Common myeloid progenitor, CD34-positive (primary cell): ENCODE data around the gene VILL.

Experiments
- CTCF ChIA-PET: fragments of 350-600 bp; sonication (Branson Sonifier 250); formaldehyde crosslinking; loops from one replicate; lab custom pipeline; 2021; ENCODE audit warnings: antibody characterized with exemption; lab: Charles Lee
- POLR2A ChIA-PET: fragments of 350-600 bp; sonication (Branson Sonifier 250); formaldehyde crosslinking; loops from one replicate; lab custom pipeline; 2021; ENCODE audit warnings: antibody characterized with exemption; lab: Charles Lee
- DNase-seq, 3 donors: peaks; one replicate each; pipeline versions ENCODE4 v3.0.0 to v3.0.0-alpha.2; 2013
- H3K27ac ChIP-seq, 2 experiments: 1 replicate in 1 of 2; 2 replicates in 1 of 2; pipeline ENCODE4 v1.7.0; 2013; ENCODE audit warnings: inconsistent platforms in 2 of 2, low read length in 2 of 2, mild to moderate bottlenecking in 2 of 2, low read depth in 1 of 2, moderate library complexity in 1 of 2; ENCODE audit not compliant: severe bottlenecking in 2 of 2, insufficient read depth in 1 of 2, poor library complexity in 1 of 2
- H3K27me3 ChIP-seq, 5 experiments: replicated peaks in 2 of 5; 1 replicate in 3 of 5; 2 replicates in 2 of 5; pipeline versions ENCODE4 v1.6.1 to v1.7.0; 2013; ENCODE audit warnings: low read length in 4 of 5, mild to moderate bottlenecking in 2 of 5, moderate library complexity in 2 of 5, inconsistent platforms in 1 of 5; ENCODE audit not compliant: insufficient read depth in 5 of 5, control insufficient read depth in 4 of 5
- H3K36me3 ChIP-seq, 4 experiments: 1 replicate in 2 of 4; 2 replicates in 2 of 4; pipeline versions ENCODE4 v1.6.1 to v1.7.0; 2013; ENCODE audit warnings: low read length in 3 of 4, control low read depth in 1 of 4, mild to moderate bottlenecking in 1 of 4; ENCODE audit not compliant: control insufficient read depth in 4 of 4, insufficient read depth in 4 of 4
- H3K4me1 ChIP-seq, 4 experiments: 1 replicate in 3 of 4; 2 replicates in 1 of 4; pipeline versions ENCODE4 v1.6.1 to v1.7.1; 2013; ENCODE audit warnings: low read length in 3 of 4, mild to moderate bottlenecking in 3 of 4, control low read depth in 1 of 4, inconsistent platforms in 1 of 4, moderate library complexity in 1 of 4; ENCODE audit not compliant: control insufficient read depth in 4 of 4, insufficient read depth in 4 of 4; ENCODE audit errors: control extremely low read depth in 1 of 4
- H3K4me3 ChIP-seq, 7 experiments: 1 replicate in 4 of 7; 2 replicates in 3 of 7; pipeline versions ENCODE4 v1.5.1 to v1.7.0; 2013; ENCODE audit warnings: mild to moderate bottlenecking in 7 of 7, low read length in 6 of 7, moderate library complexity in 6 of 7, inconsistent platforms in 2 of 7, low read depth in 2 of 7, control low read depth in 1 of 7; ENCODE audit not compliant: insufficient read depth in 4 of 7, control insufficient read depth in 1 of 7; ENCODE audit errors: extremely low read depth in 1 of 7
- H3K9me3 ChIP-seq, 5 experiments: 1 replicate in 4 of 5; 2 replicates in 1 of 5; pipeline versions ENCODE4 v1.6.1 to v1.7.1; 2013; ENCODE audit warnings: low read length in 4 of 5, mild to moderate bottlenecking in 2 of 5, inconsistent platforms in 1 of 5, low read depth in 1 of 5, moderate library complexity in 1 of 5; ENCODE audit not compliant: control insufficient read depth in 4 of 5, insufficient read depth in 2 of 5; ENCODE audit errors: control extremely low read depth in 1 of 5
- WGBS: methylation state at CpG from one replicate; pipeline ENCODE4 v1.1.5; 2013; ENCODE audit not compliant: insufficient coverage; 5-methylcytosine and 5-hydroxymethylcytosine counted together

VILL gene

GRCh38 chr3:38001456-38002081 lies 11.0 kb downstream of the VILL start:
- DNase-seq = peak in 1 of 3 donors; percentile 12
- Histone ChIP-seq H3K4me3 (no peak overlapping the region), H3K27ac (no peak overlapping the region), H3K27me3 (no peaks in the 10 kb centered on the region), H3K9me3 (no peaks in the 10 kb centered on the region), H3K36me3 (peaks cover 3 to 73% (median 43%) of the 10 kb centered on the region in 4 experiments), H3K4me1 (peaks cover 0 to 20% (median 11%) of the 10 kb centered on the region in 4 experiments)
- ChIA-PET POLR2A (no interaction called here), CTCF (interaction anchor here (0.5 to 5.6 kb wide), 13 partner anchors 9 to 505 kb away, joined by 3 to 50 read pairs (median 4); no protein-coding TSS in a partner anchor)
- WGBS = 90% methylated on average over 8 of the region's 9 CpGs

GRCh38 chr3:38002291-38002876 lies 11.8 kb downstream of the VILL start:
- Histone ChIP-seq H3K4me3 (no peak overlapping the region), H3K36me3 (peaks cover 5 to 79% (median 48%) of the 10 kb centered on the region in 4 experiments), H3K4me1 (peaks cover 0 to 16% (median 11%) of the 10 kb centered on the region in 4 experiments), H3K27ac (no peak overlapping the region), H3K9me3 (no peaks in the 10 kb centered on the region), H3K27me3 (no peaks in the 10 kb centered on the region)
- 98% methylated on average over 6 of the region's 6 CpGs for WGBS
- DNase-seq = no peak
- ChIA-PET CTCF (interaction anchor here (0.9 to 5.6 kb wide), 10 partner anchors 10 to 154 kb away, joined by 3 to 50 read pairs (median 5); no protein-coding TSS in a partner anchor), POLR2A (no interaction called here)

GRCh38 chr3:38002940-38003339 lies 12.4 kb downstream of the VILL start:
- Histone ChIP-seq H3K4me3 (no peak overlapping the region), H3K27me3 (no peaks in the 10 kb centered on the region), H3K27ac (no peak overlapping the region), H3K9me3 (no peaks in the 10 kb centered on the region), H3K4me1 (peaks cover 0 to 12% (median 10%) of the 10 kb centered on the region in 4 experiments), H3K36me3 (peaks cover 5 to 80% (median 49%) of the 10 kb centered on the region in 4 experiments)
- DNase-seq = no peak
- CTCF ChIA-PET = interaction anchor here (0.9 to 5.6 kb wide), 11 partner anchors 10 to 148 kb away, joined by 3 to 50 read pairs (median 11); no protein-coding TSS in a partner anchor
- POLR2A ChIA-PET = no interaction called here
- WGBS = 89% methylated on average over 8 of the region's 9 CpGs

DNA sequence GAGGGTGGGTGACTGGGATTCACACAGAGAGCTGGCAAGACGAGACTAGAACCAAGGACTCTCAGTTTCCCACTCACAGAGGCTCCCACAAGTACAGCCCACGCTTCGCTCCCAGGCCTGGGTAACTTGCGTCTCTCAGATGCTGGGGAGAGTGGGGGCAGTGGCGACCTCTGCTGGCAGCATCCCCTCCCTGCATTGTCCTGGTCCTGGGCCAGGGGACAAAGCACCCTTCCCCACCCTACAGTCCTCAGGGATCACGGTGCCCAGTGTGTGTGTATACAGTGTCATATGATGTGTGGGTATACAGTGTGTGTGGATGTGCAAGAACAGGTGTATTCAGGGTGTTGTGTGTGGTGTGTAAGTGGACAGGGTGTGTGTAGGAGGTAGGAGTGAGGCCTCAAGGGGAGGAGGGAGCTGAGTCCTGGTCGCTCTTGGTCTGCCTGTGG lies 12.8 kb downstream of the VILL start:
- Histone ChIP-seq H3K27me3 (no peaks in the 10 kb centered on the region), H3K36me3 (peaks cover 7 to 85% (median 52%) of the 10 kb centered on the region in 4 experiments), H3K4me1 (peaks cover 0 to 8% (median 6%) of the 10 kb centered on the region in 4 experiments), H3K4me3 (no peak overlapping the region), H3K9me3 (no peaks in the 10 kb centered on the region), H3K27ac (no peak overlapping the region)
- POLR2A ChIA-PET = no interaction called here
- DNase-seq = peak; percentile 44 to 58 (median 48)
- CTCF ChIA-PET = interaction anchor here (0.8 to 5.6 kb wide), 16 partner anchors 9 to 188 kb away, joined by 3 to 50 read pairs (median 4); partner anchors contain the start of gene VILL
- 70% methylated on average over 6 of the region's 7 CpGs for WGBS

GRCh38 chr3:38003817-38004414 lies 13.3 kb downstream of the VILL start:
- 95% methylated on average over 11 of the region's 11 CpGs for WGBS
- Histone ChIP-seq H3K4me1 (peaks cover 0 to 4% (median 2%) of the 10 kb centered on the region in 4 experiments), H3K9me3 (no peaks in the 10 kb centered on the region), H3K27me3 (no peaks in the 10 kb centered on the region), H3K27ac (no peak overlapping the region), H3K36me3 (peaks cover 9 to 89% (median 54%) of the 10 kb centered on the region in 4 experiments), H3K4me3 (no peak overlapping the region)
- no peak for DNase-seq
- ChIA-PET CTCF (interaction anchor here (0.8 to 5.6 kb wide), 15 partner anchors 9 to 188 kb away, joined by 3 to 50 read pairs (median 5); partner anchors contain the start of gene VILL), POLR2A (no interaction called here)

DNA sequence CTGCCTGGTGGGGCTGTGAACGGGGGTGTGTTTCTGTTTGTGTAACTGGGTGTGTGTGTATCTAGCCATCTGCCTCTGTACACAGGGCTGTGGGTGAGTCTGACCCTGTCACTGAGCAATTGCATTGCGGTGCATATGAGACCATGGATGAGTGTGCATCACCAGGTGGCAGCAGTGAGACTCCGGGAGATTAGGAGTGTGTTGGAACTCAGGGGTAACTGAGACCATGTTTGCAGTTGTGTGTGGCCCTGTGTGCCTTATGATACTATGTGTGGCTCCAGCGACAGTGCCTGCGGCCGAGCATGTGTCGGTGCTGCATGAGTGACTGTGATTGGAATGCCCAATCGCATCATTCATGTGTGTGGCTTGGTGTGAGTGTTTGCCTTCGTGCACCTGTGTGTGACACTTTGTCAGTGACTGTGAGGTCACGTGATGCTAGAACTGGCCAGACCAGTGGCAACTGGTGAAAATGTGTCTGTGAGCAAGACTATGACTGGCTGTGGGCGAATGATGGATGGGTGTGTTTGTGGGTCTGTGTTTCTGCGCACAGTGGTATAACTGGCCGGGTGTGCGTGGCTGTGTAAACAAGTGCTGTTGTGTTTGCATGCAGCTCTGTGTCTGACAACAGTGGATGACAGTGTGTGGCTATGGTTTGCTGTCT lies 14.0 kb downstream of the VILL start:
- WGBS = 86% methylated on average over 14 of the region's 14 CpGs
- Histone ChIP-seq H3K27me3 (no peaks in the 10 kb centered on the region), H3K9me3 (no peaks in the 10 kb centered on the region), H3K4me1 (no peaks in the 10 kb centered on the region), H3K4me3 (no peak overlapping the region), H3K27ac (no peak overlapping the region), H3K36me3 (peaks cover 9 to 87% (median 52%) of the 10 kb centered on the region in 4 experiments)
- POLR2A ChIA-PET = no interaction called here
- DNase-seq = peak; percentile 51 to 68 (median 62)
- CTCF ChIA-PET = interaction anchor here (0.8 to 5.6 kb wide), 14 partner anchors 11 to 189 kb away, joined by 3 to 50 read pairs (median 5); partner anchors contain the start of gene VILL
